Tibial nerve (tissue), 4 donors: ENCODE data around the gene CHTF18. TPM values are rescaled to one million over a fixed set of nuclear protein-coding genes. Genes with fewer than 3 reads are reported as not detected.

Experiments
- DNase-seq, 2 donors: peaks; one replicate each; pipeline ENCODE4 v3.0.0-alpha.2; 2019; ENCODE audit warnings: low spot score in 2 of 2
- H3K27ac ChIP-seq, 4 donors: fragments of 200-600 bp; sonication (generic) in 3 of 4; one replicate each; pipeline ENCODE4 v1.5.1; 2017 to 2019; ENCODE audit warnings: mild to moderate bottlenecking in 1 of 4
- H3K27me3 ChIP-seq, 2 donors: fragments of 200-600 bp; sonication (generic) in 1 of 2; one replicate each; pipeline versions ENCODE4 v1.5.1 to v1.6.0; 2017 to 2019
- H3K36me3 ChIP-seq, 3 donors: fragments of 200-600 bp; sonication (generic); one replicate each; pipeline ENCODE4 v1.5.1; 2018 to 2019
- H3K4me1 ChIP-seq, 4 donors: fragments of 200-600 bp; sonication (generic) in 3 of 4; one replicate each; pipeline ENCODE4 v1.5.1; 2017 to 2019
- H3K4me3 ChIP-seq, 4 donors: fragments of 200-600 bp; sonication (generic) in 3 of 4; one replicate each; pipeline ENCODE4 v1.5.1; 2017 to 2019; ENCODE audit warnings: mild to moderate bottlenecking in 1 of 4, moderate library complexity in 1 of 4
- H3K9me3 ChIP-seq, 4 donors: fragments of 200-600 bp; sonication (generic) in 3 of 4; one replicate each; pipeline ENCODE4 v1.5.1; 2017 to 2019
- CTCF ChIP-seq, 5 experiments: fragments of 200-600 bp in 3 of 5; fragments of 450-650 bp in 2 of 5; sonication (generic) in 3 of 5; IDR thresholded peaks; one replicate each; pipeline ENCODE4 v1.5.1; 2016 to 2019; ENCODE audit warnings: antibody characterized with exemption in 5 of 5, mild to moderate bottlenecking in 3 of 5, moderate library complexity in 2 of 5
- EP300 ChIP-seq, 2 donors: sonication (generic); formaldehyde crosslinking; IDR thresholded peaks; one replicate each; pipeline ENCODE4 v1.6.1; 2017; ENCODE audit warnings: antibody characterized with exemption in 2 of 2, mild to moderate bottlenecking in 1 of 2
- POLR2A ChIP-seq, 2 donors: fragments of 450-650 bp; IDR thresholded peaks; one replicate each; pipeline ENCODE4 v1.6.1; 2017; ENCODE audit warnings: antibody characterized with exemption in 2 of 2, mild to moderate bottlenecking in 2 of 2, moderate library complexity in 2 of 2
- WGBS, 2 donors: methylation state at CpG; one replicate each; pipeline ENCODE4 v1.1.5; 2018; 5-methylcytosine and 5-hydroxymethylcytosine counted together
- total RNA-seq, 4 donors: library from RNA; depleted of rRNA; stranded (reverse); fragments of >200 nt; gene quantifications; one replicate each; pipeline ENCODE4 v1.1.0, GENCODE V29; 2016

CHTF18 gene
- total RNA-seq, 4 donors from 2014 or later, result 6.1 to 57.5 (median 17.7) TPM

- H3K4me3 ChIP-seq, result no peak overlapping the region
- TF ChIP-seq CTCF (IDR thresholded peaks at IDR 0.05) (no peak), EP300 (IDR thresholded peaks at IDR 0.05) (no peak), POLR2A (IDR thresholded peaks at IDR 0.05) (no peak)
- H3K27ac ChIP-seq, result no peak overlapping the region
- peaks cover 0 to 5% (median 2%) of the 10 kb centered on the region in 4 donors for H3K4me1 ChIP-seq
- 74 to 86% methylated on average over 31 to 33 of the region's 40 CpGs for WGBS, 2 donors
- no peak for DNase-seq
- H3K36me3 ChIP-seq, result peaks cover 0 to 60% (median 0%) of the 10 kb centered on the region in 3 donors
- H3K27me3 ChIP-seq, result peaks cover 0 to 33% of the 10 kb centered on the region in 2 donors
- H3K9me3 ChIP-seq, result no peaks in the 10 kb centered on the region
Measured at GRCh38 chr16:794091-794822, 5.8 kb downstream of the CHTF18 start.

- 68 to 79% methylated on average over 16 to 27 of the region's 31 CpGs for WGBS, 2 donors
- Histone ChIP-seq H3K36me3 (peaks cover 0 to 58% (median 0%) of the 10 kb centered on the region in 3 donors), H3K4me3 (no peak overlapping the region), H3K9me3 (no peaks in the 10 kb centered on the region), H3K4me1 (no peaks in the 10 kb centered on the region), H3K27me3 (peaks cover 0 to 40% of the 10 kb centered on the region in 2 donors), H3K27ac (no peak overlapping the region)
- TF ChIP-seq CTCF (IDR thresholded peaks at IDR 0.05) (no peak), POLR2A (IDR thresholded peaks at IDR 0.05) (no peak), EP300 (IDR thresholded peaks at IDR 0.05) (no peak)
- DNase-seq, result no peak
Measured at GRCh38 chr16:794853-795466, 6.5 kb downstream of the CHTF18 start.

- Histone ChIP-seq H3K9me3 (no peaks in the 10 kb centered on the region), H3K4me3 (no peak overlapping the region), H3K36me3 (peaks cover 0 to 52% (median 0%) of the 10 kb centered on the region in 3 donors), H3K4me1 (peaks cover 0 to 4% (median 0%) of the 10 kb centered on the region in 4 donors), H3K27ac (no peak overlapping the region), H3K27me3 (peaks cover 0 to 48% of the 10 kb centered on the region in 2 donors)
- TF ChIP-seq EP300 (IDR thresholded peaks at IDR 0.05) (no peak), CTCF (IDR thresholded peaks at IDR 0.05) (no peak), POLR2A (IDR thresholded peaks at IDR 0.05) (no peak)
- DNase-seq, result no peak
- WGBS, 2 donors, result 82 to 90% methylated on average over 20 to 24 of the region's 33 CpGs
Measured at GRCh38 chr16:795580-796229, 7.3 kb downstream of the CHTF18 start.

GRCh38 chr16:796296-797119 lies 8.1 kb downstream of the CHTF18 start:
- Histone ChIP-seq H3K9me3 (no peaks in the 10 kb centered on the region), H3K27ac (no peak overlapping the region), H3K27me3 (peaks cover 0 to 56% of the 10 kb centered on the region in 2 donors), H3K4me1 (peaks cover 0 to 4% (median 0%) of the 10 kb centered on the region in 4 donors), H3K4me3 (no peak overlapping the region), H3K36me3 (peaks cover 0 to 44% (median 0%) of the 10 kb centered on the region in 3 donors)
- WGBS, 2 donors, result 92 to 93% methylated on average over 36 to 38 of the region's 38 CpGs
- DNase-seq, result no peak
- TF ChIP-seq EP300 (IDR thresholded peaks at IDR 0.05) (no peak), POLR2A (IDR thresholded peaks at IDR 0.05) (no peak), CTCF (IDR thresholded peaks at IDR 0.05) (no peak)
